ENCODE data around the gene NAV3. TPM values are rescaled to one million over a fixed set of nuclear protein-coding genes. Genes with fewer than 3 reads are reported as not detected.

The NAV3 gene
- total and polyA plus RNA-seq, 2 of the 4 experiments (the other 2 are of a cell fraction), result 25.5 to 106 TPM

GRCh38 chr12:77979597-77980250, 149.0 kb downstream of the NAV3 start:
- Histone ChIP-seq H3K14ac (replicated peaks; ENCODE audit: low read depth, low read length) (peak overlapping the region; percentile 58; the same call in 1 of the 2 replicates), H4K91ac (ENCODE audit: insufficient read depth, low read depth, low read length) (no peak overlapping the region), H3K27ac (ENCODE audit: insufficient read depth, low read length) (no peak overlapping the region), H4K20me1 (ENCODE audit: insufficient read depth, low read length) (no peaks in the 10 kb centered on the region), H3K9me3 (ENCODE audit: control insufficient read depth, insufficient read depth, low read length) (no peaks in the 10 kb centered on the region), H3K23ac (ENCODE audit: low read depth, low read length) (peak overlapping the region; percentile 37; the same call in 1 of the 2 replicates), H2BK15ac (ENCODE audit: low read depth, low read length) (no peak overlapping the region), H3K4me3 (ENCODE audit: insufficient read depth, low read depth, low read length) (no peak overlapping the region), H3K4me1 (ENCODE audit: control insufficient read depth, insufficient read depth, low read length) (peaks cover 1% of the 10 kb centered on the region; the same call in 1 of the 2 replicates), H2AK5ac (ENCODE audit: low read depth, low read length) (no peak overlapping the region), H2AK9ac (replicated peaks; ENCODE audit: low read depth, low read length, poor library complexity) (no peak overlapping the region), H2BK5ac (ENCODE audit: low read depth, low read length, poor library complexity, severe bottlenecking) (peak overlapping the region; percentile 76), H3K9me1 (ENCODE audit: insufficient read depth, low read length) (peaks cover 5% of the 10 kb centered on the region; the same call in 1 of the 2 replicates), H3K36me3 (ENCODE audit: control insufficient read depth, insufficient read depth, low read length) (peaks cover 6% of the 10 kb centered on the region; the same call in 1 of the 2 replicates), H3K9ac (ENCODE audit: low read depth, low read length) (no peak overlapping the region), H4K8ac (ENCODE audit: low read depth in 2 of 2, low read length in 2 of 2) (peak overlapping the region in 1 of 2 experiments; percentile 35; a peak in 1 of 4 replicates), H3K27me3 (ENCODE audit: control insufficient read depth, insufficient read depth, low read length) (no peaks in the 10 kb centered on the region), H2AFZ (replicated peaks; ENCODE audit: low read length, poor library complexity) (no peak overlapping the region), H3K79me1 (ENCODE audit: low read depth in 1 of 2, low read length in 2 of 2) (peaks cover 35 to 41% of the 10 kb centered on the region in 2 experiments), H4K5ac (ENCODE audit: low read depth, low read length) (no peak overlapping the region), H3K4ac (ENCODE audit: low read depth, low read length) (no peak overlapping the region), H3K56ac (ENCODE audit: extremely low read depth, insufficient read depth, low read length) (no peak overlapping the region), H3K18ac (ENCODE audit: low read depth, low read length) (no peak overlapping the region; the same call in 1 of the 2 replicates), H2BK120ac (ENCODE audit: low read depth, low read length) (no peak overlapping the region), H3K4me2 (ENCODE audit: low read depth, low read length) (no peak overlapping the region), H2BK20ac (ENCODE audit: low read depth, low read length) (no peak overlapping the region)
- CTCF ChIA-PET, result no interaction called here
- peak; percentile 5 for DNase-seq
- no peak for ATAC-seq (ENCODE audit: low read depth)
- TF ChIP-seq NFE2L2 (IDR thresholded peaks at IDR 0.05; ENCODE audit: low read depth, low read length), result no peak
- no peak for TF ChIP-seq FOS (IDR thresholded peaks at IDR 0.05; ENCODE audit: low read depth, low read length)
- 0 out of 2 replicates have a peak, but pooled peaks have one; percentile 7 for TF ChIP-seq CEBPB (IDR thresholded peaks at IDR 0.05; ENCODE audit: low read depth, low read length)
- no peak for TF ChIP-seq USF2 (IDR thresholded peaks at IDR 0.05; ENCODE audit: low read depth, low read length)
- no TSS peak for BruUV-seq (replicated peaks)
- in situ Hi-C loops (cut with MboI; ENCODE audit: low sequenced_read_pairs), result no loop called here
- POLR2A ChIA-PET (ENCODE audit: unreplicated experiment), result no interaction called here
- WGBS, 2 experiments (ENCODE audit: extremely low coverage in 2 of 2, insufficient read length in 1 of 2), result no CpG with 5 or more reads among the region's 5 CpGs
- dilution Hi-C loops (cut with HindIII; ENCODE audit: low sequenced_read_pairs, unreplicated experiment), result no loop called here
- intact Hi-C loops (cut with micrococcal nuclease), result no loop called here

All from IMR-90 (cell line).